ENCODE results near the gene RANBP17. TPM values are rescaled to one million over a fixed set of nuclear protein-coding genes. Genes with fewer than 3 reads are reported as not detected.

RANBP17 gene
- total RNA-seq, 1 experiment from 2014 or later = 14.5 TPM

- H3K27ac ChIP-seq = no peak overlapping the region
- BruUV-seq (replicated peaks) = no TSS peak
- intact Hi-C loops (cut with micrococcal nuclease; ENCODE audit: unreplicated experiment) = no loop called here
- CTCF ChIA-PET = no interaction called here
- H4K20me1 ChIP-seq (ENCODE audit: insufficient read depth) = no peaks in the 10 kb centered on the region
- POLR2A ChIA-PET (ENCODE audit: unreplicated experiment) = no interaction called here
- H3K4me1 ChIP-seq (replicated peaks; ENCODE audit: insufficient read depth) = no peaks in the 10 kb centered on the region
- no peak overlapping the region for H3K4me3 ChIP-seq
- H3K79me2 ChIP-seq (ENCODE audit: low read depth) = no peaks in the 10 kb centered on the region
- H3K9me2 ChIP-seq (ENCODE audit: insufficient read depth) = no peaks in the 10 kb centered on the region
- H3K36me3 ChIP-seq (ENCODE audit: low read depth) = no peaks in the 10 kb centered on the region
- DNase-seq = no peak
- no peak overlapping the region for H2AFZ ChIP-seq
- no peaks in the 10 kb centered on the region for H3K27me3 ChIP-seq (ENCODE audit: insufficient read depth, low read depth)
- TF ChIP-seq CTCF (conservative IDR thresholded peaks at IDR 0.05) (no peak), EZH2 (IDR thresholded peaks at IDR 0.05; ENCODE audit: low read depth) (no peak)
- H3K4me2 ChIP-seq = no peak overlapping the region
- no peaks in the 10 kb centered on the region for H3F3A ChIP-seq (ENCODE audit: insufficient read depth, low read depth)
- no peaks in the 10 kb centered on the region for H3K9me3 ChIP-seq (ENCODE audit: insufficient read depth, low read depth)
Measured at GRCh38 chr5:171155621-171156020, 293.8 kb downstream of the RANBP17 start.

GRCh38 chr5:171157276-171157675, 295.5 kb downstream of the RANBP17 start:
- Histone ChIP-seq H4K20me1 (ENCODE audit: insufficient read depth) (no peaks in the 10 kb centered on the region), H3K27me3 (ENCODE audit: insufficient read depth, low read depth) (no peaks in the 10 kb centered on the region), H3K9me3 (ENCODE audit: insufficient read depth, low read depth) (no peaks in the 10 kb centered on the region), H3K36me3 (ENCODE audit: low read depth) (no peaks in the 10 kb centered on the region), H3K9me2 (ENCODE audit: insufficient read depth) (no peaks in the 10 kb centered on the region), H2AFZ (no peak overlapping the region), H3K79me2 (ENCODE audit: low read depth) (no peaks in the 10 kb centered on the region), H3K4me1 (replicated peaks; ENCODE audit: insufficient read depth) (no peaks in the 10 kb centered on the region), H3F3A (ENCODE audit: insufficient read depth, low read depth) (no peaks in the 10 kb centered on the region), H3K4me3 (no peak overlapping the region), H3K4me2 (no peak overlapping the region), H3K27ac (no peak overlapping the region)
- POLR2A ChIA-PET (ENCODE audit: unreplicated experiment) = interaction anchor here (0.5 kb wide), 1 partner anchor 201 kb away, joined by 4 read pairs; no protein-coding TSS in a partner anchor
- BruUV-seq (replicated peaks) = no TSS peak
- no peak for DNase-seq
- CTCF ChIA-PET = no interaction called here
- TF ChIP-seq EZH2 (IDR thresholded peaks at IDR 0.05; ENCODE audit: low read depth) (no peak), CTCF (conservative IDR thresholded peaks at IDR 0.05) (no peak)
- intact Hi-C loops (cut with micrococcal nuclease; ENCODE audit: unreplicated experiment) = no loop called here

- intact Hi-C loops (cut with micrococcal nuclease; ENCODE audit: unreplicated experiment) = no loop called here
- Histone ChIP-seq H3K27me3 (ENCODE audit: insufficient read depth, low read depth) (no peaks in the 10 kb centered on the region), H2AFZ (no peak overlapping the region), H4K20me1 (ENCODE audit: insufficient read depth) (no peaks in the 10 kb centered on the region), H3K4me3 (no peak overlapping the region), H3K36me3 (ENCODE audit: low read depth) (no peaks in the 10 kb centered on the region), H3K27ac (no peak overlapping the region), H3K9me2 (ENCODE audit: insufficient read depth) (no peaks in the 10 kb centered on the region), H3K4me1 (replicated peaks; ENCODE audit: insufficient read depth) (no peaks in the 10 kb centered on the region), H3F3A (ENCODE audit: insufficient read depth, low read depth) (no peaks in the 10 kb centered on the region), H3K9me3 (ENCODE audit: insufficient read depth, low read depth) (no peaks in the 10 kb centered on the region), H3K4me2 (no peak overlapping the region), H3K79me2 (ENCODE audit: low read depth) (no peaks in the 10 kb centered on the region)
- TF ChIP-seq CTCF (conservative IDR thresholded peaks at IDR 0.05) (no peak), EZH2 (IDR thresholded peaks at IDR 0.05; ENCODE audit: low read depth) (no peak)
- no peak for DNase-seq
- BruUV-seq (replicated peaks) = no TSS peak
- CTCF ChIA-PET = no interaction called here
- POLR2A ChIA-PET (ENCODE audit: unreplicated experiment) = interaction anchor here (0.5 kb wide), 1 partner anchor 201 kb away, joined by 4 read pairs; no protein-coding TSS in a partner anchor
Measured at GRCh38 chr5:171157775-171158174, 296.0 kb downstream of the RANBP17 start.

Measured in PC-9 (cell line).